A549 (cell line): Measurements from ENCODE around the gene CCL20. TPM values are rescaled to one million over a fixed set of nuclear protein-coding genes. Genes with fewer than 3 reads are reported as not detected.
A peak's percentile ranks its signal among the peaks of the same experiment; 100 is the strongest.

Experiments
- ATAC-seq, 2 experiments: fragments of 200-7000 bp in 1 of 2; fragments of >200 bp in 1 of 2; cut with Nextera tagmentation in 1 of 2; cut with Tn5 transposase in 1 of 2; 3 replicates each; pipeline versions ENCODE4 v1.8.0 to v1.9.1; 2018 to 2020; ENCODE audit warnings: mild to moderate bottlenecking in 1 of 2, moderate library complexity in 1 of 2
- CTCF ChIA-PET: fragments of 300-600 bp; sonication (Branson Sonifier 250); formaldehyde crosslinking; extraction: SDS; loops from one replicate; lab custom pipeline; 2021; ENCODE audit warnings: antibody characterized with exemption, inconsistent platforms; lab: Yijun Ruan, JAX
- POLR2A ChIA-PET: fragments of 350-600 bp; formaldehyde crosslinking; extraction: SDS; loops from one replicate; lab custom pipeline; 2021; ENCODE audit warnings: antibody characterized with exemption, inconsistent platforms; lab: Yijun Ruan, JAX
- DNase-seq, 2 experiments: peaks; one replicate each; pipeline versions ENCODE4 v3.0.0 to v3.0.0-alpha.2; 2011 to 2016; ENCODE audit warnings: low read depth in 1 of 2, low spot score in 1 of 2
- FAIRE-seq: peaks from 2 replicates; lab custom pipeline; 2011; peaks lifted over from hg19 to GRCh38; lab: Jason Lieb, UNC
- H3K27ac ChIP-seq, 2 experiments: fragments of >200 bp; sonication (Bioruptor Twin); formaldehyde crosslinking; 3 replicates each; pipeline ENCODE4 v1.5.1; 2016 to 2017
- H3K4me1 ChIP-seq: fragments of >200 bp; sonication (Bioruptor Twin); formaldehyde crosslinking; 3 replicates; pipeline ENCODE4 v1.6.1; 2016
- H3K4me2 ChIP-seq: fragments of >200 bp; sonication (Bioruptor Twin); formaldehyde crosslinking; 3 replicates; pipeline ENCODE4 v1.6.1; 2016
- H3K4me3 ChIP-seq: fragments of >200 bp; sonication (Bioruptor Twin); formaldehyde crosslinking; 3 replicates; pipeline ENCODE4 v1.5.1; 2016
- H3K9me3 ChIP-seq: fragments of >200 bp; sonication (Bioruptor Twin); formaldehyde crosslinking; 3 replicates; pipeline ENCODE4 v1.6.1; 2016
- ATOH8 ChIP-seq: fragments of 250-450 bp; sonication (Bioruptor Pico); IDR thresholded peaks from 2 replicates; pipeline ENCODE4 v1.5.0; 2020; ENCODE audit warnings: low read depth, mild to moderate bottlenecking, moderate library complexity
- CBX2 ChIP-seq: fragments of 200-600 bp; sonication (generic); IDR thresholded peaks from 2 replicates; pipeline ENCODE4 v1.6.1; 2016; ENCODE audit warnings: low read depth, mild to moderate bottlenecking, borderline replicate concordance
- EP300 ChIP-seq, 2 experiments: fragments of >200 bp; sonication (Bioruptor Twin); formaldehyde crosslinking; IDR thresholded peaks; 2 replicates in 1 of 2; 3 replicates in 1 of 2; pipeline ENCODE4 v1.6.1; 2016 to 2017
- ESRRA ChIP-seq: fragments of 150-350 bp; IDR thresholded peaks from 2 replicates; pipeline ENCODE4 v1.6.1; 2014; ENCODE audit warnings: mild to moderate bottlenecking, low read length, borderline replicate concordance
- FOSL2 ChIP-seq, 2 experiments: fragments of 450-650 bp in 1 of 2; fragments of >200 bp in 1 of 2; sonication (Bioruptor Twin) in 1 of 2; formaldehyde crosslinking; IDR thresholded peaks; 2 replicates each; pipeline versions ENCODE4 v1.5.0 to v1.6.1; 2016 to 2020; ENCODE audit warnings: mild to moderate bottlenecking in 1 of 2, moderate library complexity in 1 of 2
- HDAC2 ChIP-seq: fragments of 200-600 bp; sonication (generic); IDR thresholded peaks from 2 replicates; pipeline ENCODE4 v1.6.1; 2016
- HEYL ChIP-seq: fragments of 250-450 bp; sonication (Bioruptor Pico); IDR thresholded peaks from 2 replicates; pipeline ENCODE4 v1.8.0; 2021; ENCODE audit warnings: mild to moderate bottlenecking, moderate library complexity
- HOXB5 ChIP-seq: fragments of 250-450 bp; sonication (Bioruptor Pico); IDR thresholded peaks from 2 replicates; pipeline ENCODE4 v1.5.0; 2020; ENCODE audit warnings: mild to moderate bottlenecking, moderate library complexity
- JUN ChIP-seq, 2 experiments: fragments of >200 bp; sonication (Bioruptor Twin); formaldehyde crosslinking; IDR thresholded peaks; 2 replicates in 1 of 2; 3 replicates in 1 of 2; pipeline ENCODE4 v1.6.1; 2016 to 2017
- KDM1A ChIP-seq: fragments of 200-600 bp; sonication (generic); IDR thresholded peaks from 2 replicates; pipeline ENCODE4 v1.6.1; 2016; ENCODE audit warnings: low read depth, mild to moderate bottlenecking
- MAZ ChIP-seq: fragments of 150-350 bp; IDR thresholded peaks from 2 replicates; pipeline ENCODE4 v1.6.1; 2014; ENCODE audit warnings: antibody characterized with exemption, low read depth, low read length, borderline replicate concordance
- NPAS2 ChIP-seq: fragments of 250-450 bp; sonication (Bioruptor Pico); IDR thresholded peaks from 2 replicates; pipeline ENCODE4 v1.8.0; 2022; ENCODE audit warnings: mild to moderate bottlenecking, moderate library complexity, borderline replicate concordance
- PHF8 ChIP-seq: fragments of 200-600 bp; sonication (generic); IDR thresholded peaks from 2 replicates; pipeline ENCODE4 v1.6.1; 2016; ENCODE audit warnings: low read depth, mild to moderate bottlenecking, antibody characterized with exemption, moderate library complexity, borderline replicate concordance
- POLR2AphosphoS2 ChIP-seq: conservative IDR thresholded peaks from 2 replicates; pipeline ENCODE4 v1.6.1; 2012; ENCODE audit warnings: low read length, improper control_type of control experiment, inconsistent platforms
- RARB ChIP-seq: fragments of 250-450 bp; sonication (Bioruptor Pico); IDR thresholded peaks from 2 replicates; pipeline ENCODE4 v1.8.0; 2021; ENCODE audit warnings: mild to moderate bottlenecking, moderate library complexity
- RNF2 ChIP-seq: fragments of 200-600 bp; sonication (generic); IDR thresholded peaks from 2 replicates; pipeline ENCODE4 v1.6.1; 2016; ENCODE audit warnings: low read depth, mild to moderate bottlenecking, antibody characterized with exemption, moderate library complexity, borderline replicate concordance
- TP53 ChIP-seq: fragments of 250-450 bp; sonication (Bioruptor Pico); IDR thresholded peaks from 2 replicates; pipeline ENCODE4 v1.5.0; 2021; ENCODE audit warnings: mild to moderate bottlenecking, moderate library complexity
- WGBS: methylation state at CpG from one replicate; pipeline ENCODE4 v1.1.6; 2017; ENCODE audit errors: missing lambda C conversion rate; 5-methylcytosine and 5-hydroxymethylcytosine counted together
- polyA plus RNA-seq, 4 experiments: library from polyadenylated mRNA; depleted of rRNA in 3 of 4; stranded (reverse); fragments of >200 nt; fragmentation: RNase III in 1 of 4; extraction: RNeasy Plus Mini Kit Qiagen cat#74134 plus additional on column Dnase treatment in 1 of 4; gene quantifications; 2 replicates in 3 of 4; 3 replicates in 1 of 4; pipeline ENCODE4 v1.2.3, GENCODE V29; 2011 to 2017
- TF ChIP-seq, protein P1 (sequence below): IDR thresholded peaks from 2 replicates; pipeline ENCODE4 v1.6.1; 2012
- TF ChIP-seq, protein P2 (sequence below): fragments of 450-650 bp; IDR thresholded peaks from 2 replicates; pipeline ENCODE4 v1.6.1; 2014; ENCODE audit warnings: antibody characterized with exemption
- TF ChIP-seq, protein P3 (sequence below): fragments of >200 bp; sonication (Bioruptor Twin); formaldehyde crosslinking; IDR thresholded peaks from 3 replicates; pipeline ENCODE4 v1.6.1; 2016
- TF ChIP-seq, protein P4 (sequence below): IDR thresholded peaks from 2 replicates; pipeline ENCODE4 v1.6.1; 2012

The CCL20 gene
- polyA plus RNA-seq, 2 of the 4 experiments (the other 2 are of a cell fraction) = 0.43 to 3.4 TPM

GRCh38 chr2:227823922-227824321, 10.3 kb downstream of the CCL20 start:
- H3K4me3 ChIP-seq = no peak overlapping the region
- ATAC-seq (no peak), DNase-seq (no peak), FAIRE-seq (no peak)
- H3K9me3 ChIP-seq = peaks cover 2% of the 10 kb centered on the region; the same call in 1 of the 3 replicates
- H3K4me2 ChIP-seq = no peak overlapping the region
- H3K4me1 ChIP-seq = peaks cover 35% of the 10 kb centered on the region
- POLR2A ChIA-PET = no interaction called here
- CTCF ChIA-PET = no interaction called here
- peak overlapping the region; percentile 57 to 98; a peak in 4 of 6 replicates for H3K27ac ChIP-seq
- WGBS = 84% methylated on average over 2 of the region's 2 CpGs
- TF ChIP-seq ATOH8 (CRISPR knock-in tag) = no peak
- no peak for TF ChIP-seq ESRRA
- TF ChIP-seq HDAC2 = no peak
- TF ChIP-seq, protein P1, sequence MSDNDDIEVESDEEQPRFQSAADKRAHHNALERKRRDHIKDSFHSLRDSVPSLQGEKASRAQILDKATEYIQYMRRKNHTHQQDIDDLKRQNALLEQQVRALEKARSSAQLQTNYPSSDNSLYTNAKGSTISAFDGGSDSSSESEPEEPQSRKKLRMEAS = no peak
- TF ChIP-seq, protein P2, sequence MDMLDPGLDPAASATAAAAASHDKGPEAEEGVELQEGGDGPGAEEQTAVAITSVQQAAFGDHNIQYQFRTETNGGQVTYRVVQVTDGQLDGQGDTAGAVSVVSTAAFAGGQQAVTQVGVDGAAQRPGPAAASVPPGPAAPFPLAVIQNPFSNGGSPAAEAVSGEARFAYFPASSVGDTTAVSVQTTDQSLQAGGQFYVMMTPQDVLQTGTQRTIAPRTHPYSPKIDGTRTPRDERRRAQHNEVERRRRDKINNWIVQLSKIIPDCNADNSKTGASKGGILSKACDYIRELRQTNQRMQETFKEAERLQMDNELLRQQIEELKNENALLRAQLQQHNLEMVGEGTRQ = no peak
- TF ChIP-seq MAZ = no peak
- no peak for TF ChIP-seq TP53
- TF ChIP-seq HEYL (CRISPR knock-in tag) = no peak
- TF ChIP-seq RNF2 = no peak
- no peak for TF ChIP-seq HOXB5
- no peak for TF ChIP-seq KDM1A
- TF ChIP-seq NPAS2 = no peak

DNA sequence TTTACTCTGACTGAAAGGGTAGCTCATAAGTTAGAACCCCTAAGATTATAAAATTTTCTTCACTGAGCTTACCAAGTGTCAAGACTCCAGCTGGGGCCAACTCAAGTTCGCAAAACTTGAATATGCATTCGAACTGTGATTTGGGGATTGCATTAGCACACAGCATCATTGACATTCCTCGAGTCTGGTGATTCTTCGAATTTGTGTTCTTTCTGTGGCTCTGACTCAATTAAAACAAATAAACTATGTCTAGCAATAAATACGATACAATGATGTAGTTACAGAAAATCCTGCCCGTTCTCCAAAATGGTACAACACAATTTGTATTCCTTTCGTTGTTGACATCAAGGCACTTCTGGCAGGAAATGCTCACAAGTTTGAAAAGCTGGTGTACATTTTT, 11.1 kb downstream of the CCL20 start:
- no peak for TF ChIP-seq FOSL2 (IDR thresholded peaks at IDR 0.05)
- TF ChIP-seq FOSL2 (CRISPR knock-in tag; IDR thresholded peaks at IDR 0.05) = peak; percentile 38
- TF ChIP-seq EP300 (IDR thresholded peaks at IDR 0.05) = no peak
- Histone ChIP-seq H3K9me3 (peaks cover 2% of the 10 kb centered on the region; the same call in 1 of the 3 replicates), H3K27ac (peak overlapping the region; percentile 38 to 98; a peak in 3 of 6 replicates), H3K4me2 (no peak overlapping the region), H3K4me3 (no peak overlapping the region), H3K4me1 (peaks cover 27% of the 10 kb centered on the region)
- POLR2A ChIA-PET = no interaction called here
- DNase-seq (no peak), ATAC-seq (no peak), FAIRE-seq (no peak)
- WGBS = 50% methylated on average over 7 of the region's 7 CpGs
- CTCF ChIA-PET = no interaction called here

GRCh38 chr2:227826019-227826521, 12.4 kb downstream of the CCL20 start:
- DNase-seq = no peak
- H3K4me2 ChIP-seq = no peak overlapping the region
- peaks cover 14% of the 10 kb centered on the region for H3K4me1 ChIP-seq
- TF ChIP-seq RARB (CRISPR knock-in tag) (no peak), PHF8 (no peak), RNF2 (no peak), CBX2 (no peak), ESRRA (no peak), JUN (IDR thresholded peaks at IDR 0.05) (no peak), POLR2AphosphoS2 (no peak), MAZ (no peak), HEYL (CRISPR knock-in tag) (no peak)
- TF ChIP-seq, protein P2 = no peak
- TF ChIP-seq, protein P3, sequence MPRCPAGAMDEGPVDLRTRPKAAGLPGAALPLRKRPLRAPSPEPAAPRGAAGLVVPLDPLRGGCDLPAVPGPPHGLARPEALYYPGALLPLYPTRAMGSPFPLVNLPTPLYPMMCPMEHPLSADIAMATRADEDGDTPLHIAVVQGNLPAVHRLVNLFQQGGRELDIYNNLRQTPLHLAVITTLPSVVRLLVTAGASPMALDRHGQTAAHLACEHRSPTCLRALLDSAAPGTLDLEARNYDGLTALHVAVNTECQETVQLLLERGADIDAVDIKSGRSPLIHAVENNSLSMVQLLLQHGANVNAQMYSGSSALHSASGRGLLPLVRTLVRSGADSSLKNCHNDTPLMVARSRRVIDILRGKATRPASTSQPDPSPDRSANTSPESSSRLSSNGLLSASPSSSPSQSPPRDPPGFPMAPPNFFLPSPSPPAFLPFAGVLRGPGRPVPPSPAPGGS = no peak
- TF ChIP-seq, protein P4, sequence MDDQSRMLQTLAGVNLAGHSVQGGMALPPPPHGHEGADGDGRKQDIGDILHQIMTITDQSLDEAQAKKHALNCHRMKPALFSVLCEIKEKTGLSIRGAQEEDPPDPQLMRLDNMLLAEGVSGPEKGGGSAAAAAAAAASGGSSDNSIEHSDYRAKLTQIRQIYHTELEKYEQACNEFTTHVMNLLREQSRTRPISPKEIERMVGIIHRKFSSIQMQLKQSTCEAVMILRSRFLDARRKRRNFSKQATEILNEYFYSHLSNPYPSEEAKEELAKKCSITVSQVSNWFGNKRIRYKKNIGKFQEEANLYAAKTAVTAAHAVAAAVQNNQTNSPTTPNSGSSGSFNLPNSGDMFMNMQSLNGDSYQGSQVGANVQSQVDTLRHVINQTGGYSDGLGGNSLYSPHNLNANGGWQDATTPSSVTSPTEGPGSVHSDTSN = no peak
- WGBS = 91% methylated on average over 10 of the region's 10 CpGs
- no peak for FAIRE-seq
- H3K9me3 ChIP-seq = peaks cover 2% of the 10 kb centered on the region; the same call in 1 of the 3 replicates
- CTCF ChIA-PET = no interaction called here
- peak overlapping the region; percentile 45 to 62; a peak in 4 of 6 replicates for H3K27ac ChIP-seq
- H3K4me3 ChIP-seq = no peak overlapping the region
- no peak for ATAC-seq
- POLR2A ChIA-PET = no interaction called here
